ENCODE measurements around the gene TRPC3.

- TF ChIP-seq POLR2A (IDR thresholded peaks at IDR 0.05) (no peak), CTCF (IDR thresholded peaks at IDR 0.05) (no peak)
These were observed 2.0 kb upstream of the TRPC3 start for GRCh38 chr4:121953860-121954259.
